Ectodermal cell (in vitro differentiated cells): ENCODE data around the gene EIF3A. TPM values are rescaled to one million over a fixed set of nuclear protein-coding genes. Genes with fewer than 3 reads are reported as not detected.

Experiments
- H3K27ac ChIP-seq: 2 replicates; pipeline ENCODE4 v1.7.0; 2013; ENCODE audit warnings: mild to moderate bottlenecking, low read depth, low read length; ENCODE audit not compliant: insufficient read depth, poor library complexity, severe bottlenecking
- H3K27me3 ChIP-seq: 2 replicates; pipeline ENCODE4 v1.7.0; 2013; ENCODE audit warnings: mild to moderate bottlenecking, low read length; ENCODE audit not compliant: insufficient read depth, control insufficient read depth, poor library complexity, severe bottlenecking
- H3K36me3 ChIP-seq: one replicate; pipeline ENCODE4 v1.7.0; 2013; ENCODE audit warnings: low read length; ENCODE audit not compliant: control insufficient read depth, insufficient read depth
- H3K4me1 ChIP-seq: one replicate; pipeline ENCODE4 v1.7.0; 2013; ENCODE audit warnings: low read length; ENCODE audit not compliant: control insufficient read depth, insufficient read depth
- H3K4me3 ChIP-seq: 2 replicates; pipeline ENCODE4 v1.7.0; 2013; ENCODE audit warnings: low read depth, low read length, control low read depth; ENCODE audit not compliant: insufficient read depth
- H3K9me3 ChIP-seq: 2 replicates; pipeline ENCODE4 v1.7.0; 2013; ENCODE audit warnings: mild to moderate bottlenecking, low read length, moderate library complexity; ENCODE audit not compliant: control insufficient read depth
- WGBS, 2 experiments: methylation state at CpG; one replicate each; pipeline ENCODE4 v1.1.7; 2013; ENCODE audit warnings: missing lambda C conversion rate in 2 of 2; 5-methylcytosine and 5-hydroxymethylcytosine counted together
- polyA plus RNA-seq, 4 experiments: library from polyadenylated mRNA; stranded (reverse); fragments of 50-300 nt; gene quantifications; one replicate each; pipeline ENCODE4 v1.2.3, GENCODE V29; 2013

EIF3A gene, protein sequence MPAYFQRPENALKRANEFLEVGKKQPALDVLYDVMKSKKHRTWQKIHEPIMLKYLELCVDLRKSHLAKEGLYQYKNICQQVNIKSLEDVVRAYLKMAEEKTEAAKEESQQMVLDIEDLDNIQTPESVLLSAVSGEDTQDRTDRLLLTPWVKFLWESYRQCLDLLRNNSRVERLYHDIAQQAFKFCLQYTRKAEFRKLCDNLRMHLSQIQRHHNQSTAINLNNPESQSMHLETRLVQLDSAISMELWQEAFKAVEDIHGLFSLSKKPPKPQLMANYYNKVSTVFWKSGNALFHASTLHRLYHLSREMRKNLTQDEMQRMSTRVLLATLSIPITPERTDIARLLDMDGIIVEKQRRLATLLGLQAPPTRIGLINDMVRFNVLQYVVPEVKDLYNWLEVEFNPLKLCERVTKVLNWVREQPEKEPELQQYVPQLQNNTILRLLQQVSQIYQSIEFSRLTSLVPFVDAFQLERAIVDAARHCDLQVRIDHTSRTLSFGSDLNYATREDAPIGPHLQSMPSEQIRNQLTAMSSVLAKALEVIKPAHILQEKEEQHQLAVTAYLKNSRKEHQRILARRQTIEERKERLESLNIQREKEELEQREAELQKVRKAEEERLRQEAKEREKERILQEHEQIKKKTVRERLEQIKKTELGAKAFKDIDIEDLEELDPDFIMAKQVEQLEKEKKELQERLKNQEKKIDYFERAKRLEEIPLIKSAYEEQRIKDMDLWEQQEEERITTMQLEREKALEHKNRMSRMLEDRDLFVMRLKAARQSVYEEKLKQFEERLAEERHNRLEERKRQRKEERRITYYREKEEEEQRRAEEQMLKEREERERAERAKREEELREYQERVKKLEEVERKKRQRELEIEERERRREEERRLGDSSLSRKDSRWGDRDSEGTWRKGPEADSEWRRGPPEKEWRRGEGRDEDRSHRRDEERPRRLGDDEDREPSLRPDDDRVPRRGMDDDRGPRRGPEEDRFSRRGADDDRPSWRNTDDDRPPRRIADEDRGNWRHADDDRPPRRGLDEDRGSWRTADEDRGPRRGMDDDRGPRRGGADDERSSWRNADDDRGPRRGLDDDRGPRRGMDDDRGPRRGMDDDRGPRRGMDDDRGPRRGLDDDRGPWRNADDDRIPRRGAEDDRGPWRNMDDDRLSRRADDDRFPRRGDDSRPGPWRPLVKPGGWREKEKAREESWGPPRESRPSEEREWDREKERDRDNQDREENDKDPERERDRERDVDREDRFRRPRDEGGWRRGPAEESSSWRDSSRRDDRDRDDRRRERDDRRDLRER (N-terminal part only)
- polyA plus RNA-seq (2013, experiment 1 of 4), result 195 TPM
- polyA plus RNA-seq (2013, experiment 2 of 4), result 193 TPM
- 130 TPM for polyA plus RNA-seq (2013, experiment 3 of 4)
- polyA plus RNA-seq (2013, experiment 4 of 4), result 143 TPM

DNA sequence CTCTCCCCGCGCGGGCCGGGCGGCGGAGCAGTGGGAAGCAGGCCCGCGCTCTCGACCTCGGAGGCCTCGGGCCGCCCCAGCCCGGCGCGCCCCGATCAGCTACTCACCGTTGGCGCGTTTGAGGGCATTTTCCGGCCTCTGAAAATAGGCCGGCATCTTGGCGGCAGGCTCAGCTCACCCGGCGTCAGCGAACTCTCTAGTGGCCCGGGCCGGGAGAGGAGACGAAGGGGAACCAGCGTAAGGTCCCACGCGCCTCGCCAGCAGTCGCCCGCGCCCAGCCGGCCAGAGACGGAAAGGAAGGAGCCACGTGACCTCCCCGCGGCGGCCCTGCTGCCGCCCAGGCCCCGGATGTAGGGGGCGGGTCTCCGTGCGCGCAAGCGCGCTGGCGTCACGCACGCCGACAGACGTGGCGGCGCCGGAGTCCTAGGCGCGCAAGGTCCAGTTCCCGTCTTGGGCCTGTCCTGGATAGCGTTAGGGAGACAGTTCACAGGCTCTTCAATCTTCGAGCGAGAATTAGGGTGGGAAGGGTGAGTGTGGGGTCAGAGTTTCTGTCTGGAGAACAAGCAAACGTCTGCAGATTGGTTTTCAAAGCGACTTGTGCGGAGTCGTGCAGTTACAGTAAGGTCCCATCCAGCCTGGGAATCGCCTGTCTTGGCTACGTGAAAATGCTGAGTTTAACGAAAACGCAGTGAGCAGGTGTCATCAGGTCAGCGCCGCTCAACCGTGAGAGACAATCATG lies at the start of gene EIF3A:
Gene EIF3A, minus strand, starts transcription at position 297 of the 739 bp plus-strand sequence. Its CDS starts 141 bp downstream, at position 156.
- Histone ChIP-seq H3K27me3 (no peaks in the 10 kb centered on the region), H3K4me1 (no peaks in the 10 kb centered on the region), H3K9me3 (no peaks in the 10 kb centered on the region), H3K4me3 (peak within 1 kb of the TSS; percentile 78), H3K27ac (peak within 1 kb of the TSS; percentile 91), H3K36me3 (no peaks in the 10 kb centered on the region)
- WGBS, 2 experiments, result 0% methylated on average over 74 of the region's 74 CpGs

DNA sequence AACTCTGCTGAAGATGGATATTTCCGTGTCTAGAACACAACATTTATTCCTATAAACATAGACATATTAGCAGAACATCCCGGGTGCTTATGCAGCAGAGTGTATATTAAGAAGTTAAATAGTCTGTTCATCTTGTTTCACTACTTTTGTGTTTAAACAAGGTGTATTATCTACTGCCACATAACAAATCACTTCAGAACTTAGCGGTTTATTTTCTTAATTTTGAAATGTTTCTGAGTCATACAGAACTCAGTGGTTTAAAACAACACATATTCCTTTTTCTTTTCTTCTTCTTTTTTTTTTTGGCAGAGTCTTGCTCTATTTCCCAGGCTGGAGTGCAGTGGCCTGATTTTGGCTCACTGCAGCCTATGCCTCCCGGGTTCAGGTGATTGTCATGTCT lies 49.1 kb upstream of the EIF3A start:
- Histone ChIP-seq H3K9me3 (no peaks in the 10 kb centered on the region), H3K36me3 (peaks cover 55% of the 10 kb centered on the region), H3K27ac (no peak overlapping the region), H3K27me3 (no peaks in the 10 kb centered on the region), H3K4me3 (no peak overlapping the region), H3K4me1 (no peaks in the 10 kb centered on the region)
- WGBS, 2 experiments, result 92 to 98% methylated on average over 3 of the region's 4 CpGs

DNA sequence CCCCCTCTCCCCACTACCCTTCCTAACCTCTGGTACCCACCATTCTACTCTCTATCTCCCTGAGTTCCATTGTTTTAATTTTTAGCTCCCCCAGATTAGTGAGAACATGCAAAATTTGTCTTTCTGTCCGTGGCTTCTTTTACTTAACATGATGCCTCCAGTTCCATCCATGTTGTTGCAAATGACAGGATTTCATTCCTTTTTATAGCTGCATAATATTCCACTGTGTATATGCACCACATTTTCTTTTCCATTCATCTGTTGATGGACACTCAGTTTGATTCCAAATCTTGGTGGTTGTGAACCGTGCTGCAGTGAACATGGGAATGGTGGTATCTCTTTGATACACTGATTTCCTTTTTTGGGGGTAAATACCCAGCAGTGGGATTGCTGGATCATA lies 45.3 kb upstream of the EIF3A start:
- 95 to 98% methylated on average over 2 of the region's 2 CpGs for WGBS, 2 experiments
- no peaks in the 10 kb centered on the region for H3K9me3 ChIP-seq
- H3K27me3 ChIP-seq, result no peaks in the 10 kb centered on the region
- no peak overlapping the region for H3K27ac ChIP-seq
- no peaks in the 10 kb centered on the region for H3K4me1 ChIP-seq
- peaks cover 56% of the 10 kb centered on the region for H3K36me3 ChIP-seq
- no peak overlapping the region for H3K4me3 ChIP-seq

DNA sequence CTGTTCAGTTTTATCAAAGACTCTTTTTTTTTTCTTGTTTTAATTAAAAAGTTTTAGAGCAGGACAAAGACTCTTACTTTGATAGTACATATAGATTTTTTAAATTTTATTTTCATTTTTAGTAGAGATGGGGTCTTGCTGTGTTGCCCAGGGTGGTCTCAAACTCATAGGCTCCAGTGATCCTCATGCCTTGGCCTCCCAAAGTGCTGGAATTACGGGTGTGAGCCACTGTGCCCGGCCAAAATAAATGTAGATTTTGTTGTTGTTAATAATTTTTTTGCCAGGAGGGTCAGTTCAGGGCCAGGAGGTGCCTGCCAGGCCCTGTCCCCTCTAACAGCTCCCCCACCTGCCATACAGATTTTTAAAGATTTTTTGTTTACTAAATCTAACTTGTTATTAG lies 40.3 kb upstream of the EIF3A start:
- Histone ChIP-seq H3K4me3 (no peak overlapping the region), H3K27me3 (no peaks in the 10 kb centered on the region), H3K36me3 (peaks cover 31% of the 10 kb centered on the region), H3K27ac (no peak overlapping the region), H3K9me3 (no peaks in the 10 kb centered on the region), H3K4me1 (no peaks in the 10 kb centered on the region)
- 83 to 91% methylated on average over 2 of the region's 2 CpGs for WGBS, 2 experiments

DNA sequence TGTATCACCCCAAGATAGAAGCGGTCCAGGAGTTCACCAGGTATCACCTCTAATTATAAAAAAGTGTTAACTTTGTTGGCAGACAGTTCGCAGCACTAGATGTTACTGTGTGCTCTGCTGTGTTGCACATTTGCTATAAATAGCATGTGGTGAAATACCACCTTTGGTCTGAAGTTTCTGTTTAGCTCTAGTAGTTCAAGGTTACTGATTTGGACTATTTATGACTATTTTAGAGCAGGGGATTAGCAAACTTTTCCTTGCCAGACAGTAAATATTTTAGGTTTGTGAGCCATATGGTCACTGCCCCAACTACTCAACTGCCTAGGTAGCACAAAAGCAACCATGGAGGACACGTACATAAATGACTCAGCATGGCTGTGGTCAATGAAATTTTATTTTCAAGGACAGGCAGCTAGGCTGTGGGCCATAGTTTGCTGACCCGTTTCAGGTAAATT lies 39.8 kb upstream of the EIF3A start:
- Histone ChIP-seq H3K4me3 (no peak overlapping the region), H3K9me3 (no peaks in the 10 kb centered on the region), H3K4me1 (no peaks in the 10 kb centered on the region), H3K36me3 (peaks cover 29% of the 10 kb centered on the region), H3K27ac (no peak overlapping the region), H3K27me3 (no peaks in the 10 kb centered on the region)
- 97 to 99% methylated on average over 3 to 4 of the region's 4 CpGs for WGBS, 2 experiments

DNA sequence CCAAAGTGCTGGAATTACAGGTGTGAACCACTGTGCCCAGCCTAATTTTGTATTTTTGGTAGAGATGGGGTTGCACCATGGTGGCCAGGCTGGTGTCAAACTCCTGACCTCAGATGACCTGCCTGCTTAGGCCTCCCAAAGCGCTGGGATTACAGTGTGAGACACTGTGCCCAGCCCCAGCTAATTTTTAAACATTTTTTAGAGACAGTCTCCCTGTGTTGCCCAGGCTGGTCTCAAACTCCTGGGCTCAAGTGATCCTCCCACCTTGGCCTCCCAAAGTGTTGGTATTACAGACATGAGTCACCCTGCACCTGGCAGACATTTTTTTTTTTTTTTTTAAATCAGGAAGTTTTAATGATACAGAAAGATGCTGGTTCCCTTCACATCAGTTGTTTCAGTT lies 38.8 kb upstream of the EIF3A start:
- Histone ChIP-seq H3K27me3 (no peaks in the 10 kb centered on the region), H3K9me3 (no peaks in the 10 kb centered on the region), H3K27ac (no peak overlapping the region), H3K4me3 (no peak overlapping the region), H3K36me3 (peaks cover 37% of the 10 kb centered on the region), H3K4me1 (no peaks in the 10 kb centered on the region)
- 88 to 89% methylated on average over 1 of the region's 1 CpG for WGBS, 2 experiments

DNA sequence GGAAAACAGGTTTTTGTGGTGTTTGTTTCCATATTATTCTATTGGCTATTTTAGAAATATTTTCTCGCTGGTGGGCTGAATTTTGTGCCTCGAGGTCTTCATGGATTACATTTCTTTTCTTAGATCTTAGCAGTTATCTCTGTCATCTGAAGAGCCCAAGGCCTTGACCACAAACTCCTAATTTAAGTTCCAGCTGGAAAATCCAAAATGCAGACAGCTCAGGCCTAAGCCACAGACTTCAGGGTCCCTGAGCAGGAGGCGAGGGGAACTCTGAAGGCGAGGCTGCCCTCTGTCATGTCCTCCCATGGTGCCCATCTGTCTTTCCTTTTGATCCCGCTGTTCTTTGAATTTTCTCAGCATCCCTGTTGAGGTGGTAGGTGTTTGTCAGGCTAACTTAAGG lies 37.6 kb upstream of the EIF3A start:
- no peak overlapping the region for H3K4me3 ChIP-seq
- H3K27ac ChIP-seq, result no peak overlapping the region
- no peaks in the 10 kb centered on the region for H3K4me1 ChIP-seq
- H3K9me3 ChIP-seq, result no peaks in the 10 kb centered on the region
- WGBS, 2 experiments, result 89 to 92% methylated on average over 5 of the region's 5 CpGs
- H3K36me3 ChIP-seq, result peaks cover 43% of the 10 kb centered on the region
- H3K27me3 ChIP-seq, result no peaks in the 10 kb centered on the region

DNA sequence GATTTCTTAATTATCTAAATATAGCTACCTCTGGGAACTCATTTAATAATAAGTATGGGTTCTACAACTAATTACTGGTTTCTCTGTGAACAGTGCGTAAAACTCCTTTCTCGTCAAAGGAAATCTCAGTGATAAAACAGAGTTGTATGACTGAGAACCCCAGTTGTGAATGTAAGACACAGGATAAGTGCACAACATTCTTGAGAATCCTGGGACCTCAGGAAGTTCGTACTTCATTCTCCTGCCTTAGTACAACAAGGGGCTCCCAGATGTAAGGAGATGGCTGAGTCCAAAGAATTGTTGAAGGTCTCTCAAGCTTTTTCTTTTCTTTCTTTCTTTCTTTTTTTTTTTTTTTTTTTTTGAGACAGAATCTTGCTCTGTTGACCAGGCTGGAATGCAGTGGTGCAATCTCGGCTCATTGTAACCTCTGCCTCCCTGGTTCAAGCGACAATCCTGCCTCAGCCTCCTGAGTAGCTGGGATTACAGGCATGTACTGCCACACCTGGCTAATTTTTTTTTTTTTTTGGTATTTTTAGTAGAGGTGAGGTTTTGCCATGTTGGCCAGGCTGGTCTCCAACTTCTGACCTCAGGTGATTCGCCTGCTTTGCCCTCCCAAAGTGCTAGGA lies 35.8 kb upstream of the EIF3A start:
- H3K27ac ChIP-seq, result no peak overlapping the region
- no peaks in the 10 kb centered on the region for H3K27me3 ChIP-seq
- H3K4me1 ChIP-seq, result no peaks in the 10 kb centered on the region
- H3K4me3 ChIP-seq, result no peak overlapping the region
- H3K36me3 ChIP-seq, result peaks cover 39% of the 10 kb centered on the region
- WGBS, 2 experiments, result 94 to 97% methylated on average over 6 of the region's 6 CpGs
- H3K9me3 ChIP-seq, result no peaks in the 10 kb centered on the region

DNA sequence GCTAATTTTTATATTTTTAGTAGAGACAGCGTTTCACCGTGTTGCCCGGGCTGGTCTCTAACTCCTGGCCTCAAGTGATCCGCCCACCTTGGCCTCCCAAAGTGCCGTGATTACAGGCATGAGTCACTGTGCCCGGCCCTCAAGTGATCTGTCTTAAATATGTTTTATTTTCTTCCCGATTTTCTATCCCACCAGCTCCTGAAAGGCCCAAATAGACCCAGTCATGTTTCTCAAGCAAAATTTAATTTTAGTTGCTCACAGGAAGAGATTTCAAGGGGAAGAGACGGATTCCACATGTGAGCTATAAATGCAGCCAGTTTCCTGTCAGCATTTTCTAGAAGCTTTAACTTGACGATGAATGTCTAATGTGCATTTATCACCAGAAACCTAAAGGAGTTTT lies 35.3 kb upstream of the EIF3A start:
- WGBS, 2 experiments, result 94 to 95% methylated on average over 9 of the region's 9 CpGs
- H3K36me3 ChIP-seq, result peaks cover 39% of the 10 kb centered on the region
- H3K4me1 ChIP-seq, result no peaks in the 10 kb centered on the region
- no peak overlapping the region for H3K27ac ChIP-seq
- H3K4me3 ChIP-seq, result no peak overlapping the region
- no peaks in the 10 kb centered on the region for H3K9me3 ChIP-seq
- no peaks in the 10 kb centered on the region for H3K27me3 ChIP-seq
